Heart left ventricle (tissue), 16 donors: ENCODE results near the gene BEND7. TPM values are rescaled to one million over a fixed set of nuclear protein-coding genes. Genes with fewer than 3 reads are reported as not detected.

Source experiments
- ATAC-seq, 4 donors: fragments of 200-7000 bp; cut with Tn5 transposase; one replicate each; pipeline ENCODE4 v1.9.1; 2020 to 2022; ENCODE audit warnings: moderate library complexity in 4 of 4, mild to moderate bottlenecking in 3 of 4, moderate number of reproducible peaks in 1 of 4
- DNase-seq, 5 donors: peaks; one replicate each; pipeline ENCODE4 v3.0.0-alpha.2; 2020
- H3K27ac ChIP-seq, 12 donors: fragments of 200-600 bp; sonication (generic) in 4 of 12; one replicate each; pipeline versions ENCODE4 v1.5.0 to v1.8.0; 2016 to 2022; ENCODE audit warnings: mild to moderate bottlenecking in 2 of 12
- H3K27me3 ChIP-seq, 9 donors: fragments of 200-600 bp; sonication (generic) in 2 of 9; one replicate each; pipeline versions ENCODE4 v1.5.1 to v1.8.0; 2016 to 2022; ENCODE audit warnings: mild to moderate bottlenecking in 3 of 9
- H3K36me3 ChIP-seq, 9 donors: fragments of 200-600 bp; sonication (generic) in 2 of 9; one replicate each; pipeline versions ENCODE4 v1.5.0 to v1.8.0; 2018 to 2022; ENCODE audit warnings: mild to moderate bottlenecking in 2 of 9
- H3K4me1 ChIP-seq, 12 donors: fragments of 200-600 bp; sonication (generic) in 4 of 12; one replicate each; pipeline versions ENCODE4 v1.5.0 to v1.8.0; 2016 to 2022; ENCODE audit warnings: mild to moderate bottlenecking in 3 of 12
- H3K4me3 ChIP-seq, 12 donors: fragments of 200-600 bp; sonication (generic) in 4 of 12; one replicate each; pipeline versions ENCODE4 v1.5.0 to v1.8.0; 2017 to 2022; ENCODE audit warnings: mild to moderate bottlenecking in 9 of 12, moderate library complexity in 4 of 12
- H3K9me3 ChIP-seq, 12 donors: fragments of 200-600 bp; sonication (generic) in 4 of 12; one replicate each; pipeline versions ENCODE4 v1.5.0 to v1.8.0; 2016 to 2022; ENCODE audit warnings: mild to moderate bottlenecking in 1 of 12
- POLR2A ChIP-seq, 2 donors: fragments of 450-650 bp; IDR thresholded peaks; one replicate each; pipeline ENCODE4 v1.6.1; 2017; ENCODE audit warnings: antibody characterized with exemption in 2 of 2, mild to moderate bottlenecking in 2 of 2, moderate library complexity in 2 of 2
- WGBS, 4 donors: extraction: QIAGEN DNeasy Blood & Tissue Kit in 2 of 4; methylation state at CpG; one replicate each; pipeline versions ENCODE4 v1.1.5 to v1.1.7; 2013 to 2018; 5-methylcytosine and 5-hydroxymethylcytosine counted together
- intact Hi-C, 10 donors: fragments of 100-400 bp; cut with DNase I; formaldehyde crosslinking; loops; one replicate each; pipeline versions ENCODE4 v1.11.1 to v1.14.2; 2022
- polyA plus RNA-seq, 2 donors: library from polyadenylated mRNA; stranded (reverse); fragments of 200-250 nt; gene quantifications; one replicate each; pipeline ENCODE4 v1.2.3, GENCODE V29; 2013
- total RNA-seq, 9 donors: library from RNA; depleted of rRNA in 2 of 9; stranded (reverse); fragments of >200 nt in 2 of 9; fragmentation: NEBNext Ultra II Directional in 3 of 9; extraction: Animal tissue kit (Norgen Biotek cat#: 25700) in 3 of 9; gene quantifications; one replicate each; pipeline versions ENCODE4 v1.1.0 to v1.2.4, GENCODE V29; 2016 to 2023
- TF ChIP-seq, protein P1 (sequence below), 12 donors: fragments of 200-600 bp; sonication (generic) in 4 of 12; IDR thresholded peaks; one replicate each; pipeline versions ENCODE4 v1.5.0 to v1.8.0; 2018 to 2022; ENCODE audit warnings: antibody characterized with exemption in 12 of 12, mild to moderate bottlenecking in 5 of 12
- donor health status: ischemic (EF 13 %, LVEDD 7.1; RV severe dilation, severe dysfunction).
- donor health status: healthy with polysubstance abuse.
- donor health status: DM: no; HTN: yes; CAD: no.
- donor health status: DM: no; HTN: no; CAD: no.
- donor health status: ischemic (EF 25% LVEDD 6.9; RV normal size, moderate dysfunction).
- donor health status: ischemic (EF 25% LVEDD 5.7; RV mildly dilated, moderate dysfunction).
- donor health status: healthy.
- donor health status: DM: yes; HTN: yes; CAD: no.
- donor health status: ischemic (EF 35%, LVEDD 5.7; RV mildly dilated, moderate dysfunction).
- donor health status: nonischemic (EF 11% LVEDD 7.7; RV severe dilation, severe dysfunction).
- donor health status: DM: yes; HTN: yes; CAD: no.
- donor health status: PGD.
- donor health status: ischemic (EF 29% LVEDD 5.4; RV normal size, mild dysfunction).
- donor health status: nonischemic (EF 23%, LVEDD 6.1; RV moderate dilation, normal function).

BEND7 gene
- total and polyA plus RNA-seq, 11 donors, result 5.5 to 30.5 (median 11.9) TPM

DNA sequence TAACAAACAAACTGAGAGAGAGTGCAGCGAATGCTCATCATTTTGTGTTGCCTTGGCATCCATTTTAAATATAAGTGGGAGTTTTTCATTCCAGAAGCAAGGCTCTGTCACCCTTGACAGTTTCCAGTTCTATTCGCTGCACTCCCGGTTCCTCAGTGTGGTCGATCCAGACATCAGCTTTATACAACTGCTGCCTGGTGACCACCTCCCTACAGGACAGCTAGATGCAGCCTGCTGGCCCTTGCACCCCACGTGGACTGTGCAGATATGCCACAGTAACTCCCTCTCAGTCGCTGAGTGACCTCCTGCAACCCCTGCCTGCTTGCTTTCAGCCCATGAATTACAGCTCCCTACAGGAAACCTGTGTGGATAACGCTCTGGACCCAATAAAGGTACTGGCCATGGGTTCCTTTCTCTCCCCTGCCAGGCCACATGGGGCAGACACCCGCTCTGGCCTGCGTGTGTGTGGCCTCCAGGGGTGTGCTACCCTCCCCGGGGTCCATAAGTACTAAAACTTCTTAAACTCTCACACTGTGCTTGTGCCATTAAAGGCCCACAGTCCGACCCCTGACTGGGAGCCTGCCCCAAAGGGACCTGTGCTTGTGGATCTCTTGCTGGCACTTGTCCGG, 23.6 kb downstream of the BEND7 start:
- Histone ChIP-seq H3K27ac (no peak overlapping the region), H3K36me3 (peaks cover 0 to 5% (median 0%) of the 10 kb centered on the region in 9 donors), H3K4me3 (no peak overlapping the region), H3K27me3 (no peaks in the 10 kb centered on the region), H3K9me3 (no peaks in the 10 kb centered on the region), H3K4me1 (peaks cover 0 to 11% (median 0%) of the 10 kb centered on the region in 12 donors)
- intact Hi-C loops, result no loop called here
- WGBS, 4 donors, result 72 to 80% (median 76%) methylated on average over 6 to 12 of the region's 12 CpGs
- no peak for DNase-seq
- ATAC-seq, result peak in 1 of 4 donors; percentile 36
- TF ChIP-seq, protein P1, sequence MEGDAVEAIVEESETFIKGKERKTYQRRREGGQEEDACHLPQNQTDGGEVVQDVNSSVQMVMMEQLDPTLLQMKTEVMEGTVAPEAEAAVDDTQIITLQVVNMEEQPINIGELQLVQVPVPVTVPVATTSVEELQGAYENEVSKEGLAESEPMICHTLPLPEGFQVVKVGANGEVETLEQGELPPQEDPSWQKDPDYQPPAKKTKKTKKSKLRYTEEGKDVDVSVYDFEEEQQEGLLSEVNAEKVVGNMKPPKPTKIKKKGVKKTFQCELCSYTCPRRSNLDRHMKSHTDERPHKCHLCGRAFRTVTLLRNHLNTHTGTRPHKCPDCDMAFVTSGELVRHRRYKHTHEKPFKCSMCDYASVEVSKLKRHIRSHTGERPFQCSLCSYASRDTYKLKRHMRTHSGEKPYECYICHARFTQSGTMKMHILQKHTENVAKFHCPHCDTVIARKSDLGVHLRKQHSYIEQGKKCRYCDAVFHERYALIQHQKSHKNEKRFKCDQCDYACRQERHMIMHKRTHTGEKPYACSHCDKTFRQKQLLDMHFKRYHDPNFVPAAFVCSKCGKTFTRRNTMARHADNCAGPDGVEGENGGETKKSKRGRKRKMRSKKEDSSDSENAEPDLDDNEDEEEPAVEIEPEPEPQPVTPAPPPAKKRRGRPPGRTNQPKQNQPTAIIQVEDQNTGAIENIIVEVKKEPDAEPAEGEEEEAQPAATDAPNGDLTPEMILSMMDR (IDR thresholded peaks at IDR 0.05), result no peak
- TF ChIP-seq POLR2A (IDR thresholded peaks at IDR 0.05), result no peak

DNA sequence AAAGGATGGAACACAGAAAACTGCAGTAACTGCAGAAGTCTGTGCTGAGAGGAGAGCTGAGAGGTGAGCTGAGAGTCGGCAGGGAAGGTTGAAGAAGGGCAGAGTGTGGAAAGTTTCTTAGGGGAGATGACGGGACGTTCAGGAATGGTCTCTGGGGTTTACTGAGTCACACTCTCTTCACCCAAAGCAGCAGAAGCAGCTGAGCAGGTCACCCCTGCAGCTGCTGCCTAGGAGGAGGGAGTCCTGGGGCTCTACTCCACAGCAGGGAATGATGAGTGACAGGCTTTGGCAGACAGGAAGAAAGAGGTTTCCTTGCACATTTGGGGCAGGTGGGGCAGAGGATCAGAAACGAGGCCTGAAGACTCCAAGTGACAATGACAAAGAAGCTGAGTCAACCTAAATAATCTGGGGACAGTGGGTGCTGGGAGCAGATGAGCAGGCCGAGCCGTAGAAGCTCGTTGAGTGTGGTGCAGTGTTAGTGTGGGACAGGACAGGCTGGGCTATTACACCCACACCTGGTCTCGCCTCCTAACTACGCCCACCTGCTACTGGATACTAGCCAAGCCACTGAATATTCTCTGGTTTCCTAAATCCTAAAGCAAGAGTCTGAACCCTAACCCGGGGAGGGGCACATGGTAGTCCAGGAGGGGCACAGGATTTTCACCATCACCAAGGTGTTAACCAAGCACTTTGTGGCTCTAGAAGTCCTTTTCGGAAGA, 24.9 kb downstream of the BEND7 start:
- ATAC-seq (no peak), DNase-seq (no peak)
- Histone ChIP-seq H3K4me3 (no peak overlapping the region), H3K27ac (no peak overlapping the region), H3K27me3 (no peaks in the 10 kb centered on the region), H3K4me1 (peaks cover 0 to 11% (median 0%) of the 10 kb centered on the region in 12 donors), H3K36me3 (peaks cover 0 to 16% (median 9%) of the 10 kb centered on the region in 9 donors), H3K9me3 (no peaks in the 10 kb centered on the region)
- TF ChIP-seq, protein P1 (IDR thresholded peaks at IDR 0.05), result no peak
- TF ChIP-seq POLR2A (IDR thresholded peaks at IDR 0.05), result no peak
- intact Hi-C loops, result no loop called here
- 84 to 86% (median 84%) methylated on average over 11 of the region's 11 CpGs for WGBS, 4 donors

DNA sequence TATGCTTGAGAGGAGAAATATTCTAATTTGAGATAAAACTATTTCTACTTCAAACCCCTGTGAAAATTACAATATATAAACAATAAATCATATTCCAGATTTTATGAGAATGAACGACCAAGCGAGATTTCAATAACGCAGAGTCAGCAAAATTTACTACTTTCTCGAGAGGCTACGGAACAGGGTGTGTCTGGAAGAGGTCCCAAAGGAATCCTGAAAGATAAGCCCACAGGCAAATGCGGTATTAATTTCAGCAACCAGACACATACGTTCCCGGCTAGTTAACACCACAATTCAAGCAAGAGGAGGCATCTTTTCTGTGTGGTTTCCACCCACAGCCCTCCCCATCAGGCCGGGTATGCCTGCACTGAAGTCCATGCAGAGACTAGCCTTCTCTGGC, 26.4 kb downstream of the BEND7 start:
- Histone ChIP-seq H3K27ac (no peak overlapping the region), H3K4me3 (no peak overlapping the region), H3K4me1 (peaks cover 0 to 11% (median 0%) of the 10 kb centered on the region in 12 donors), H3K36me3 (peaks cover 0 to 25% (median 16%) of the 10 kb centered on the region in 9 donors), H3K9me3 (no peaks in the 10 kb centered on the region), H3K27me3 (no peaks in the 10 kb centered on the region)
- intact Hi-C loops, result no loop called here
- ATAC-seq (no peak), DNase-seq (no peak)
- TF ChIP-seq, protein P1 (IDR thresholded peaks at IDR 0.05), result no peak
- TF ChIP-seq POLR2A (IDR thresholded peaks at IDR 0.05), result no peak
- WGBS, 4 donors, result 59 to 75% (median 73%) methylated on average over 9 of the region's 9 CpGs

DNA sequence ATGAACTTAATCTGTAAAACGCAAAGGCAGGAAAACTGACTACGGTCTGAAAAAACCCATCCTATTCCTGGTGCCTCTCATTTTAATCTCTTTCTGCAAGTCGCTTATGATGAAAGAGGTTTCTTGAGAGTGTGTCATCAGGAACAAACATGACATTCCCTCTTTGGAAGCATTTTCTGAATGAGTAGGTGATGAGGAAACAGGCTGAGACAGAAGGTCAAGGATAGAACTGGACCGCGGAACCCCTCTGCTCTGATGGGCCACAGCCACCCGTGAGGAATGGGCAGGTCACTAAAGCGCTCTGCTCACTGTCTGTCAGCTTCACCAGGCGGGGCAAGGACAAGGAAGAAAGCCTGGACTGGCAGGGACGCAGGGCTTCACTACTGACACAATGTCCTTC, 28.6 kb downstream of the BEND7 start:
- ATAC-seq (no peak), DNase-seq (no peak)
- Histone ChIP-seq H3K27ac (no peak overlapping the region), H3K36me3 (peaks cover 0 to 46% (median 33%) of the 10 kb centered on the region in 9 donors), H3K9me3 (no peaks in the 10 kb centered on the region), H3K4me1 (peaks cover 0 to 11% (median 0%) of the 10 kb centered on the region in 12 donors), H3K4me3 (no peak overlapping the region), H3K27me3 (no peaks in the 10 kb centered on the region)
- intact Hi-C loops, result no loop called here
- TF ChIP-seq POLR2A (IDR thresholded peaks at IDR 0.05), result no peak
- TF ChIP-seq, protein P1 (IDR thresholded peaks at IDR 0.05), result no peak
- 91 to 94% (median 92%) methylated on average over 9 of the region's 9 CpGs for WGBS, 4 donors
